HEK293 (cell line): Measurements from ENCODE around the gene RNF123.

Experiments used
- TSHZ1 ChIP-seq: fragments of 450-650 bp; formaldehyde crosslinking; IDR thresholded peaks from 2 replicates; pipeline ENCODE4 v1.5.1; 2016; ENCODE audit warnings: missing biosample characterization, missing genetic modification characterization, borderline replicate concordance
- ZBTB11 ChIP-seq: fragments of 450-650 bp; formaldehyde crosslinking; conservative IDR thresholded peaks from 2 replicates; pipeline ENCODE4 v1.5.1; 2016; ENCODE audit warnings: low read depth, missing biosample characterization, missing genetic modification characterization
- ZBTB20 ChIP-seq: fragments of 450-650 bp; formaldehyde crosslinking; IDR thresholded peaks from 2 replicates; pipeline ENCODE4 v1.5.1; 2016; ENCODE audit warnings: missing biosample characterization, missing genetic modification characterization
- ZBTB49 ChIP-seq: fragments of 450-650 bp; formaldehyde crosslinking; IDR thresholded peaks from 2 replicates; pipeline ENCODE4 v1.5.1; 2016; ENCODE audit warnings: missing biosample characterization, missing genetic modification characterization, low read depth
- ZBTB8A ChIP-seq: fragments of 450-650 bp; formaldehyde crosslinking; IDR thresholded peaks from 2 replicates; pipeline ENCODE4 v1.5.1; 2016; ENCODE audit warnings: missing biosample characterization, missing genetic modification characterization
- ZNF280C ChIP-seq: fragments of 450-650 bp; formaldehyde crosslinking; IDR thresholded peaks from 2 replicates; pipeline ENCODE4 v1.5.1; 2016; ENCODE audit warnings: missing biosample characterization, missing genetic modification characterization
- ZNF398 ChIP-seq: fragments of 450-650 bp; formaldehyde crosslinking; IDR thresholded peaks from 2 replicates; pipeline ENCODE4 v1.5.1; 2017; ENCODE audit warnings: missing biosample characterization, missing genetic modification characterization
- ZNF48 ChIP-seq: fragments of 450-650 bp; formaldehyde crosslinking; IDR thresholded peaks from 2 replicates; pipeline ENCODE4 v1.5.1; 2016; ENCODE audit warnings: missing biosample characterization, missing genetic modification characterization
- ZNF518A ChIP-seq: fragments of 450-650 bp; formaldehyde crosslinking; conservative IDR thresholded peaks from 2 replicates; pipeline ENCODE4 v1.5.1; 2016; ENCODE audit warnings: low read depth, missing biosample characterization, missing genetic modification characterization
- ZNF639 ChIP-seq: fragments of 450-650 bp; formaldehyde crosslinking; IDR thresholded peaks from 2 replicates; pipeline ENCODE4 v1.5.1; 2016; ENCODE audit warnings: missing biosample characterization, missing genetic modification characterization
- ZNF660 ChIP-seq: fragments of 450-650 bp; IDR thresholded peaks from 2 replicates; pipeline ENCODE4 v1.5.1; 2018; ENCODE audit warnings: missing biosample characterization, mild to moderate bottlenecking, missing genetic modification characterization
- ZSCAN4 ChIP-seq: fragments of 450-650 bp; formaldehyde crosslinking; IDR thresholded peaks from 2 replicates; pipeline ENCODE4 v1.5.1; 2017; ENCODE audit warnings: missing biosample characterization, missing genetic modification characterization

The RNF123 gene

GRCh38 chr3:49689046-49689907 is at the start of gene RNF123, which contains the start of gene MST1 (continued):
- no peak for TF ChIP-seq TSHZ1
- TF ChIP-seq ZNF398 (tag by site-specific recombination): no peak
- TF ChIP-seq ZNF639 (tag by site-specific recombination): no peak
- TF ChIP-seq ZNF280C (tag by site-specific recombination): no peak
- TF ChIP-seq ZBTB11 (tag by site-specific recombination): peak; percentile 96
- TF ChIP-seq ZNF518A: peak; percentile 29; the same call in 1 of the 2 replicates
- peak; percentile 67; the same call in 1 of the 2 replicates for TF ChIP-seq ZBTB20 (tag by site-specific recombination)
- TF ChIP-seq ZNF48 (tag by site-specific recombination): no peak
- TF ChIP-seq ZNF660 (tag by site-specific recombination): peak; percentile 45; the same call in 1 of the 2 replicates
- no peak for TF ChIP-seq ZBTB49 (tag by site-specific recombination)
- TF ChIP-seq ZBTB8A: peak; percentile 61
- no peak for TF ChIP-seq ZSCAN4 (tag by site-specific recombination)
